Measurements from ENCODE around the gene GABPB2.

- TF ChIP-seq CTCF (IDR thresholded peaks at IDR 0.05; ENCODE audit: low read depth, low read length) (no peak), POLR2A (IDR thresholded peaks at IDR 0.05; ENCODE audit: extremely low read depth, insufficient read length) (no peak), MAX (IDR thresholded peaks at IDR 0.05; ENCODE audit: low read depth, low read length) (no peak)
These were observed 77.1 kb downstream of the GABPB2 start for GRCh38 chr1:151147665-151148064.

Measured in NB4 (cell line).